HL-60 (cell line): ENCODE data around the gene STEAP1B.

Experiments used
- DNase-seq, 2 experiments: peaks; one replicate each; pipeline ENCODE4 v3.0.0-alpha.2; 2010 to 2020; ENCODE audit warnings: low read depth in 1 of 2, low spot score in 1 of 2
- H3K27ac ChIP-seq: fragments of 250-450 bp; sonication (Bioruptor Pico); replicated peaks from 2 replicates; pipeline ENCODE4 v1.5.1; 2020; ENCODE audit warnings: mild to moderate bottlenecking, moderate library complexity
- H3K27me3 ChIP-seq: fragments of 250-450 bp; sonication (Bioruptor Pico); 2 replicates; pipeline ENCODE4 v1.5.1; 2021; ENCODE audit warnings: mild to moderate bottlenecking, moderate library complexity; ENCODE audit not compliant: insufficient read depth, poor library complexity, severe bottlenecking
- H3K4me3 ChIP-seq: replicated peaks from 2 replicates; pipeline ENCODE4 v1.5.1; 2011; ENCODE audit warnings: mild to moderate bottlenecking, control low read depth, low read length; ENCODE audit not compliant: insufficient read depth
- CTCF ChIP-seq: IDR thresholded peaks from one replicate; pipeline ENCODE4 v1.5.1; 2011; ENCODE audit warnings: low read length, control low read depth, inconsistent platforms; ENCODE audit not compliant: insufficient read depth
- GABPA ChIP-seq: IDR thresholded peaks from 2 replicates; pipeline ENCODE4 v1.6.1; 2012; ENCODE audit warnings: low read depth
- POLR2AphosphoS5 ChIP-seq: IDR thresholded peaks from 2 replicates; pipeline ENCODE4 v1.6.1; 2012; ENCODE audit warnings: low read depth
- REST ChIP-seq: IDR thresholded peaks from 2 replicates; pipeline ENCODE4 v1.6.1; 2012; ENCODE audit warnings: low read depth; ENCODE audit not compliant: insufficient replicate concordance
- SPI1 ChIP-seq: IDR thresholded peaks from 2 replicates; pipeline ENCODE4 v1.6.1; 2012; ENCODE audit warnings: low read depth, mild to moderate bottlenecking, borderline replicate concordance

Gene STEAP1B

GRCh38 chr7:22464299-22464698, 35.7 kb downstream of the STEAP1B start:
- no peak for DNase-seq
- no peak overlapping the region for H3K27ac ChIP-seq
- H3K4me3 ChIP-seq: no peak overlapping the region
- H3K27me3 ChIP-seq: no peaks in the 10 kb centered on the region
- TF ChIP-seq GABPA (no peak), SPI1 (no peak), REST (no peak), CTCF (no peak), POLR2AphosphoS5 (no peak)

- TF ChIP-seq POLR2AphosphoS5 (no peak), GABPA (no peak), SPI1 (no peak), CTCF (no peak), REST (no peak)
- no peak for DNase-seq
- Histone ChIP-seq H3K27me3 (no peaks in the 10 kb centered on the region), H3K27ac (no peak overlapping the region), H3K4me3 (no peak overlapping the region)
Measured at GRCh38 chr7:22460363-22460988, 39.5 kb downstream of the STEAP1B start.

GRCh38 chr7:22457471-22457870, 42.5 kb downstream of the STEAP1B start:
- TF ChIP-seq SPI1 (no peak), POLR2AphosphoS5 (no peak), GABPA (no peak), REST (no peak), CTCF (no peak)
- Histone ChIP-seq H3K27ac (no peak overlapping the region), H3K4me3 (no peak overlapping the region), H3K27me3 (peaks cover 13% of the 10 kb centered on the region)
- no peak for DNase-seq
